Rectal smooth muscle tissue (tissue), 1 donor: Measurements from ENCODE around the gene C1QBP.
A peak's percentile ranks its signal among the peaks of the same experiment; 100 is the strongest.

Source experiments
- H3K27ac ChIP-seq: one replicate; pipeline ENCODE4 v1.7.0; 2013; ENCODE audit warnings: low read depth, low read length, inconsistent platforms
- H3K27me3 ChIP-seq: one replicate; pipeline ENCODE4 v1.7.0; 2013; ENCODE audit warnings: low read length; ENCODE audit not compliant: control insufficient read depth, insufficient read depth
- H3K36me3 ChIP-seq: one replicate; pipeline ENCODE4 v1.7.0; 2013; ENCODE audit warnings: low read length; ENCODE audit not compliant: control insufficient read depth, insufficient read depth
- H3K4me1 ChIP-seq: one replicate; pipeline ENCODE4 v1.7.0; 2013; ENCODE audit warnings: low read length; ENCODE audit not compliant: control insufficient read depth, insufficient read depth
- H3K4me3 ChIP-seq: one replicate; pipeline ENCODE4 v1.7.0; 2013; ENCODE audit warnings: low read length
- H3K9ac ChIP-seq: one replicate; pipeline ENCODE4 v1.7.0; 2013; ENCODE audit warnings: low read length

Gene C1QBP

GRCh38 chr17:5438716-5439445 lies at the start of gene C1QBP:
Gene C1QBP, minus strand, starts transcription at chr17:5439155. Its CDS starts 82 bp downstream, at chr17:5439073.
- peak within 1 kb of the TSS; percentile 38 for H3K9ac ChIP-seq
- H3K36me3 ChIP-seq = peaks cover 15% of the 10 kb centered on the region
- H3K4me3 ChIP-seq = peak within 1 kb of the TSS; percentile 87
- H3K27me3 ChIP-seq = no peaks in the 10 kb centered on the region
- H3K4me1 ChIP-seq = peaks cover 11% of the 10 kb centered on the region
- H3K27ac ChIP-seq = peak within 1 kb of the TSS; percentile 74

- Histone ChIP-seq H3K27me3 (no peaks in the 10 kb centered on the region), H3K36me3 (peaks cover 11% of the 10 kb centered on the region), H3K27ac (no peak overlapping the region), H3K4me3 (no peak overlapping the region), H3K4me1 (peaks cover 14% of the 10 kb centered on the region), H3K9ac (no peak overlapping the region)
Observed at GRCh38 chr17:5488752-5489151, 49.8 kb upstream of the C1QBP start.

- peaks cover 14% of the 10 kb centered on the region for H3K4me1 ChIP-seq
- H3K27ac ChIP-seq = peak within 1 kb of the TSS; percentile 99
- peak within 1 kb of the TSS; percentile 81 for H3K9ac ChIP-seq
- no peaks in the 10 kb centered on the region for H3K27me3 ChIP-seq
- H3K36me3 ChIP-seq = peaks cover 21% of the 10 kb centered on the region
- peak within 1 kb of the TSS; percentile 83 for H3K4me3 ChIP-seq
Observed at GRCh38 chr17:5486206-5487124, 47.5 kb upstream of the C1QBP start, which contains the start of gene MIS12. Gene MIS12, plus strand, starts transcription at chr17:5486566. Its CDS starts 2,297 bp downstream, at chr17:5488863.

GRCh38 chr17:5485270-5486205 lies 46.6 kb upstream of the C1QBP start, which contains the start of gene DERL2:
Gene DERL2, minus strand, starts transcription at chr17:5486178. Its CDS starts 17 bp downstream, at chr17:5486161.
- H3K36me3 ChIP-seq = peaks cover 21% of the 10 kb centered on the region

GRCh38 chr17:5481451-5481850 lies 42.5 kb upstream of the C1QBP start:
- H3K36me3 ChIP-seq = peaks cover 34% of the 10 kb centered on the region

More at GRCh38 chr17:5485270-5486205, 46.6 kb upstream of the C1QBP start, which contains the start of gene DERL2:
- Histone ChIP-seq H3K27ac (peak within 1 kb of the TSS; percentile 99), H3K4me1 (peaks cover 14% of the 10 kb centered on the region), H3K9ac (peak within 1 kb of the TSS; percentile 81), H3K4me3 (peak within 1 kb of the TSS; percentile 83), H3K27me3 (no peaks in the 10 kb centered on the region)

GRCh38 chr17:5480962-5481361 lies 42.0 kb upstream of the C1QBP start:
- Histone ChIP-seq H3K36me3 (peaks cover 34% of the 10 kb centered on the region), H3K9ac (no peak overlapping the region), H3K4me1 (peaks cover 8% of the 10 kb centered on the region), H3K27ac (no peak overlapping the region), H3K27me3 (no peaks in the 10 kb centered on the region), H3K4me3 (no peak overlapping the region)

More at GRCh38 chr17:5481451-5481850, 42.5 kb upstream of the C1QBP start:
- no peak overlapping the region for H3K27ac ChIP-seq
- H3K4me3 ChIP-seq = no peak overlapping the region
- H3K4me1 ChIP-seq = peaks cover 8% of the 10 kb centered on the region
- H3K9ac ChIP-seq = no peak overlapping the region
- no peaks in the 10 kb centered on the region for H3K27me3 ChIP-seq

- H3K36me3 ChIP-seq = peaks cover 33% of the 10 kb centered on the region
- no peak overlapping the region for H3K4me3 ChIP-seq
- no peaks in the 10 kb centered on the region for H3K27me3 ChIP-seq
- no peak overlapping the region for H3K9ac ChIP-seq
- H3K27ac ChIP-seq = no peak overlapping the region
- H3K4me1 ChIP-seq = no peaks in the 10 kb centered on the region
Observed at GRCh38 chr17:5478992-5479391, 40.0 kb upstream of the C1QBP start.

- no peaks in the 10 kb centered on the region for H3K27me3 ChIP-seq
- no peak overlapping the region for H3K27ac ChIP-seq
- H3K36me3 ChIP-seq = peaks cover 13% of the 10 kb centered on the region
- H3K9ac ChIP-seq = no peak overlapping the region
- no peak overlapping the region for H3K4me3 ChIP-seq
- H3K4me1 ChIP-seq = no peaks in the 10 kb centered on the region
Observed at GRCh38 chr17:5473906-5474305, 35.0 kb upstream of the C1QBP start.

GRCh38 chr17:5472511-5472910 lies 33.6 kb upstream of the C1QBP start:
- Histone ChIP-seq H3K9ac (no peak overlapping the region), H3K4me1 (peaks cover 4% of the 10 kb centered on the region), H3K36me3 (peaks cover 7% of the 10 kb centered on the region), H3K4me3 (no peak overlapping the region), H3K27ac (no peak overlapping the region), H3K27me3 (no peaks in the 10 kb centered on the region)

GRCh38 chr17:5468075-5468473 lies 29.1 kb upstream of the C1QBP start:
- no peak overlapping the region for H3K27ac ChIP-seq
- H3K27me3 ChIP-seq = no peaks in the 10 kb centered on the region
- H3K36me3 ChIP-seq = peaks cover 2% of the 10 kb centered on the region
- H3K4me1 ChIP-seq = peaks cover 4% of the 10 kb centered on the region
- peak overlapping the region; percentile 86 for H3K4me3 ChIP-seq
- H3K9ac ChIP-seq = peak overlapping the region; percentile 45

GRCh38 chr17:5467416-5467815 lies 28.5 kb upstream of the C1QBP start:
- Histone ChIP-seq H3K4me3 (peak overlapping the region; percentile 86), H3K4me1 (peaks cover 4% of the 10 kb centered on the region), H3K27me3 (no peaks in the 10 kb centered on the region), H3K36me3 (no peaks in the 10 kb centered on the region), H3K9ac (no peak overlapping the region), H3K27ac (no peak overlapping the region)
